GM12878 (cell line): ENCODE results near the gene OR52E1. TPM values are rescaled to one million over a fixed set of nuclear protein-coding genes. Genes with fewer than 3 reads are reported as not detected.

Source experiments
- BHLHE40 ChIP-seq, 2 experiments: fragments of 450-650 bp in 1 of 2; IDR thresholded peaks; 2 replicates each; pipeline ENCODE4 v1.6.1; 2011 to 2017; ENCODE audit warnings: low read depth in 2 of 2, borderline replicate concordance in 1 of 2, improper control_type of control experiment in 1 of 2, low read length in 1 of 2, mild to moderate bottlenecking in 1 of 2
- CREB1 ChIP-seq: IDR thresholded peaks from 2 replicates; pipeline ENCODE4 v1.6.1; 2012; ENCODE audit warnings: low read depth, mild to moderate bottlenecking, inconsistent platforms
- IKZF1 ChIP-seq: fragments of 450-650 bp; conservative IDR thresholded peaks from 2 replicates; pipeline ENCODE4 v1.6.1; 2017; ENCODE audit warnings: antibody characterized with exemption, mild to moderate bottlenecking
- MEF2B ChIP-seq: fragments of 450-650 bp; IDR thresholded peaks from 2 replicates; pipeline ENCODE4 v1.6.1; 2018; ENCODE audit warnings: mild to moderate bottlenecking, moderate library complexity; ENCODE audit not compliant: partially characterized antibody, poor library complexity, severe bottlenecking
- MTA3 ChIP-seq: IDR thresholded peaks from 2 replicates; pipeline ENCODE4 v1.6.1; 2012; ENCODE audit warnings: low read length, inconsistent platforms, borderline replicate concordance
- RBBP5 ChIP-seq: fragments of 200-600 bp; sonication (generic); conservative IDR thresholded peaks from 2 replicates; pipeline ENCODE4 v1.6.1; 2016
- RCOR1 ChIP-seq: conservative IDR thresholded peaks from 2 replicates; pipeline ENCODE4 v1.6.1; 2012; ENCODE audit warnings: low read depth, low read length, improper control_type of control experiment
- SKIL ChIP-seq: fragments of 450-650 bp; IDR thresholded peaks from 2 replicates; pipeline ENCODE4 v1.6.1; 2017; ENCODE audit warnings: mild to moderate bottlenecking, low read depth, inconsistent platforms; ENCODE audit not compliant: poor library complexity, severe bottlenecking
- SMAD1 ChIP-seq: fragments of 450-650 bp; IDR thresholded peaks from 2 replicates; pipeline ENCODE4 v1.6.1; 2018; ENCODE audit warnings: mild to moderate bottlenecking, low read depth; ENCODE audit not compliant: partially characterized antibody
- TCF12 ChIP-seq: IDR thresholded peaks from 2 replicates; pipeline ENCODE4 v1.6.1; 2011; ENCODE audit warnings: low read depth, mild to moderate bottlenecking, low read length
- ZBTB40 ChIP-seq: fragments of 450-650 bp; IDR thresholded peaks from 2 replicates; pipeline ENCODE4 v1.6.1; 2016; ENCODE audit warnings: mild to moderate bottlenecking, moderate library complexity, borderline replicate concordance
- ZNF207 ChIP-seq: fragments of 450-650 bp; IDR thresholded peaks from 2 replicates; pipeline ENCODE4 v1.6.1; 2014; ENCODE audit warnings: antibody characterized with exemption, mild to moderate bottlenecking, borderline replicate concordance
- polyA plus RNA-seq, 11 experiments: library from polyadenylated mRNA; depleted of rRNA in 4 of 11; unstranded in 6 of 11; stranded (reverse) in 5 of 11; fragments of >200 nt; fragmentation: Nextera tagmentation in 4 of 11; fragmentation: Illumina TruSeq in 1 of 11; extraction: Ambion mirVana in 4 of 11; extraction: Trizol in 1 of 11; gene quantifications; 1 replicate in 1 of 11; 2 replicates in 10 of 11; pipeline versions ENCODE4 v1.2.1 to v1.2.3, GENCODE V29; 2011 to 2016; ENCODE audit warnings: inconsistent platforms in 2 of 11, missing spikeins in 2 of 11, low read depth in 1 of 11
- total RNA-seq, 4 experiments: library from RNA; depleted of rRNA in 3 of 4; stranded (reverse); fragments of >200 nt in 3 of 4; fragmentation: Illumina TruSeq in 1 of 4; extraction: Trizol in 1 of 4; gene quantifications; 2 replicates each; pipeline versions ENCODE4 v1.2.1 to v1.2.3, GENCODE V29; 2013 to 2021

OR52E1 gene
- total and polyA plus RNA-seq, 10 of the 15 experiments (the other 5 are each of a cell fraction or from before 2014, with no cell fraction given), result not detected

DNA sequence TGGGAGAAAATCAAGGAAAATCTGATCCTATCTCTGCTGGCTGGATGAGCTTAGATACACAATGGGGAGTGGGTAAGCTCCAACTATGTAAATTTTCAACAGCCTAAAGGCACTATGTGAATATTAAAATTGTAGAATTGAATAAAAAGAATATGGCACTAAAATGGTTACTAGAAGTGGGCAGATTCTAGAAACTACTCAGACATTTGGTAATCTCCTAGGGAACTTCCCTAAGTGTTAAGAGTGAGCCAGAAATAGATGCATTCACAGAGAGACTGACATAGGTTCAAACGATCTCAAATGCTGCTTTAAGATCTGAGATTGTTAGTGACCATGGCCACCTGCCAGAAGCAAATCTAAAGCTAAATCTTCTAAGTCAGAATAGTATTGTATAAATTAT, 4.3 kb upstream of the OR52E1 start (continued):
- TF ChIP-seq ZBTB40 (no peak), SKIL (no peak), IKZF1 (no peak), ZNF207 (no peak), SMAD1 (no peak), TCF12 (no peak), CREB1 (no peak), MTA3 (no peak), BHLHE40 (IDR thresholded peaks at IDR 0.05; ENCODE audit: borderline replicate concordance in 1 of 2, low read depth in 2 of 2, low read length in 1 of 2) (no peak), MEF2B (no peak), RCOR1 (no peak), RBBP5 (no peak)
